ENCODE results near the gene UBL7.
"Not testable (repeated sequence)": the region's sequence is repeated elsewhere in the genome, so short reads cannot be mapped to it uniquely, and the experiment has no call there.

Gene UBL7

GRCh38 chr15:74482661-74483060, 21.7 kb upstream of the UBL7 start:
- no peak overlapping the region for H3K27ac ChIP-seq
- TF ChIP-seq CTCF (IDR thresholded peaks at IDR 0.05) = no peak
- no peak overlapping the region for H3K4me3 ChIP-seq
- DNase-seq (ENCODE audit: low spot score) = no peak

GRCh38 chr15:74480364-74480763, 19.4 kb upstream of the UBL7 start:
- not testable (repeated sequence) for H3K27ac ChIP-seq, H3K4me3 ChIP-seq
- DNase-seq (ENCODE audit: low spot score) = peak; percentile 8

GRCh38 chr15:74471621-74472020, 10.7 kb upstream of the UBL7 start:
- not testable (repeated sequence) for H3K27ac ChIP-seq; DNase-seq (ENCODE audit: low spot score); H3K4me3 ChIP-seq

GRCh38 chr15:74470631-74471395, 9.9 kb upstream of the UBL7 start:
- Histone ChIP-seq H3K4me3 (no peak overlapping the region), H3K27ac (no peak overlapping the region)
- no peak for TF ChIP-seq CTCF (IDR thresholded peaks at IDR 0.05)
- DNase-seq (ENCODE audit: low spot score) = no peak

- peak; percentile 16 for DNase-seq (ENCODE audit: low spot score)
- H3K4me3 ChIP-seq = no peak overlapping the region
- no peak for TF ChIP-seq CTCF (IDR thresholded peaks at IDR 0.05)
- H3K27ac ChIP-seq = no peak overlapping the region
Measured at GRCh38 chr15:74468341-74469032, 7.5 kb upstream of the UBL7 start.

- TF ChIP-seq CTCF (IDR thresholded peaks at IDR 0.05) = no peak
- H3K27ac ChIP-seq = no peak overlapping the region
- no peak overlapping the region for H3K4me3 ChIP-seq
- no peak for DNase-seq (ENCODE audit: low spot score)
Measured at GRCh38 chr15:74466570-74466969, 5.6 kb upstream of the UBL7 start.

GRCh38 chr15:74464897-74465296, 3.9 kb upstream of the UBL7 start:
- Histone ChIP-seq H3K27ac (no peak overlapping the region), H3K4me3 (no peak overlapping the region)
- TF ChIP-seq CTCF (IDR thresholded peaks at IDR 0.05) = no peak
- no peak for DNase-seq (ENCODE audit: low spot score)

- H3K27ac ChIP-seq = no peak overlapping the region
- no peak for TF ChIP-seq CTCF (IDR thresholded peaks at IDR 0.05)
- no peak overlapping the region for H3K4me3 ChIP-seq
- DNase-seq (ENCODE audit: low spot score) = no peak
Measured at GRCh38 chr15:74464216-74464615, 3.3 kb upstream of the UBL7 start.
